ENCODE results near the gene CCL22. TPM values are rescaled to one million over a fixed set of nuclear protein-coding genes. Genes with fewer than 3 reads are reported as not detected.

The CCL22 gene
- total and polyA plus RNA-seq, 2 donors (not counting 3 experiments of a cell fraction or from before 2014, with no cell fraction given) = not detected

DNA sequence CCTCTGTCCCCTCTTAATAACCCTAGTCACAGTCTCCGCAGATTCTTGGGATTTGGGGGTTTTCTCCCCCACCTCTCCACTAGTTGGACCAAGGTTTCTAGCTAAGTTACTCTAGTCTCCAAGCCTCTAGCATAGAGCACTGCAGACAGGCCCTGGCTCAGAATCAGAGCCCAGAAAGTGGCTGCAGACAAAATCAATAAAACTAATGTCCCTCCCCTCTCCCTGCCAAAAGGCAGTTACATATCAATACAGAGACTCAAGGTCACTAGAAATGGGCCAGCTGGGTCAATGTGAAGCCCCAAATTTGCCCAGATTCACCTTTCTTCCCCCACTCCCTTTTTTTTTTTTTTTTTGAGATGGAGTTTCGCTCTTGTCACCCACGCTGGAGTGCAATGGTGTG lies 5.6 kb downstream of the CCL22 start:
- FAIRE-seq (no peak), DNase-seq (ENCODE audit: low read depth, low spot score) (no peak)
- Histone ChIP-seq H3K36me3 (ENCODE audit: control insufficient read depth in 2 of 2, extremely low read depth in 1 of 2, insufficient read depth in 2 of 2, low read length in 2 of 2) (no peaks in the 10 kb centered on the region), H3K4me1 (ENCODE audit: control insufficient read depth, extremely low read depth, insufficient read depth, low read length) (peaks cover 19% of the 10 kb centered on the region), H3K9me1 (replicated peaks; ENCODE audit: control insufficient read depth, extremely low read depth, insufficient read depth, low read length) (no peaks in the 10 kb centered on the region), H4K20me1 (replicated peaks; ENCODE audit: control insufficient read depth, extremely low read depth, insufficient read depth, low read length) (no peaks in the 10 kb centered on the region), H3K27ac (ENCODE audit: insufficient read depth, low read depth, low read length) (no peak overlapping the region), H3K79me2 (ENCODE audit: control insufficient read depth, insufficient read depth, low read length) (no peaks in the 10 kb centered on the region), H3K9me3 (replicated peaks; ENCODE audit: control insufficient read depth, insufficient read depth, low read length) (no peaks in the 10 kb centered on the region), H2AFZ (ENCODE audit: low read depth, low read length) (no peak overlapping the region), H3K4me2 (ENCODE audit: insufficient read depth, low read length) (no peak overlapping the region), H3K4me3 (replicated peaks in 1 of 3; ENCODE audit: insufficient read depth in 1 of 3, low read depth in 1 of 3, low read length in 3 of 3) (no peak overlapping the region), H3K27me3 (ENCODE audit: control insufficient read depth in 2 of 2, insufficient read depth in 2 of 2, low read length in 2 of 2) (peaks cover 0 to 1% of the 10 kb centered on the region in 2 experiments), H3K9ac (replicated peaks; ENCODE audit: extremely low read depth, insufficient read depth, low read length) (no peak overlapping the region)
- no TSS peak for BruUV-seq (replicated peaks)
- no peak for TF ChIP-seq POLR2AphosphoS5 (IDR thresholded peaks at IDR 0.05; ENCODE audit: insufficient read depth, low read depth, low read length)
- no peak for TF ChIP-seq GATA2 (IDR thresholded peaks at IDR 0.05; ENCODE audit: insufficient read depth, insufficient read length, low read depth, low read length)
- TF ChIP-seq JUN (IDR thresholded peaks at IDR 0.05; ENCODE audit: borderline replicate concordance, insufficient read depth, insufficient read length, low read depth) = no peak
- no peak for TF ChIP-seq MYC (IDR thresholded peaks at IDR 0.05; ENCODE audit: low read depth, low read length)
- no peak for TF ChIP-seq FOS (IDR thresholded peaks at IDR 0.05; ENCODE audit: borderline replicate concordance, insufficient read depth, low read length)
- no peak for TF ChIP-seq CTCF (IDR thresholded peaks at IDR 0.05; ENCODE audit: extremely low read depth in 1 of 2, insufficient read depth in 1 of 2, low read depth in 1 of 2, low read length in 2 of 2)
- TF ChIP-seq EZH2 (IDR thresholded peaks at IDR 0.05; ENCODE audit: borderline replicate concordance, low read depth, low read length, severe bottlenecking) = no peak
- no peak for TF ChIP-seq MAX (IDR thresholded peaks at IDR 0.05; ENCODE audit: insufficient read depth, insufficient read length)
- no peak for TF ChIP-seq POLR2A (IDR thresholded peaks at IDR 0.05; ENCODE audit: low read depth, low read length)
- intact Hi-C loops (cut with micrococcal nuclease) (no loop called here), dilution Hi-C loops (cut with MboI; ENCODE audit: extremely low pct_ligation_motif_present, low sequenced_read_pairs) (no loop called here)
- ChIA-PET POLR2A (no interaction called here), CTCF (interaction anchor here (1.4 kb wide), 1 partner anchor 53 kb away, joined by 4 read pairs; no protein-coding TSS in a partner anchor)
